GM06990 (cell line): Measurements from ENCODE around the gene SIRT2.

Source experiments
- DNase-seq: peaks from one replicate; pipeline ENCODE4 v3.0.0-alpha.2; 2011; ENCODE audit not compliant: insufficient read length; ENCODE audit errors: extremely low read depth
- H3K27me3 ChIP-seq: replicated peaks from 2 replicates; pipeline ENCODE4 v1.6.0; 2011; ENCODE audit warnings: low read length; ENCODE audit not compliant: control insufficient read depth, insufficient read depth
- H3K36me3 ChIP-seq: 2 replicates; pipeline ENCODE4 v1.5.1; 2011; ENCODE audit warnings: low read length; ENCODE audit not compliant: control insufficient read depth, insufficient read depth
- H3K4me3 ChIP-seq: replicated peaks from 2 replicates; pipeline ENCODE4 v1.5.1; 2011; ENCODE audit warnings: low read depth, mild to moderate bottlenecking, control low read depth, low read length
- TF ChIP-seq, protein P1 (sequence below): IDR thresholded peaks from 2 replicates; pipeline ENCODE4 v1.5.1; 2011; ENCODE audit warnings: low read length, control low read depth, mild to moderate bottlenecking, inconsistent platforms; ENCODE audit not compliant: insufficient read depth, poor library complexity, severe bottlenecking

SIRT2 gene

GRCh38 chr19:38841787-38842438 lies 57.5 kb downstream of the SIRT2 start:
- Histone ChIP-seq H3K36me3 (peaks cover 78% of the 10 kb centered on the region), H3K4me3 (no peak overlapping the region), H3K27me3 (no peaks in the 10 kb centered on the region)
- no peak for DNase-seq
- TF ChIP-seq, protein P1, sequence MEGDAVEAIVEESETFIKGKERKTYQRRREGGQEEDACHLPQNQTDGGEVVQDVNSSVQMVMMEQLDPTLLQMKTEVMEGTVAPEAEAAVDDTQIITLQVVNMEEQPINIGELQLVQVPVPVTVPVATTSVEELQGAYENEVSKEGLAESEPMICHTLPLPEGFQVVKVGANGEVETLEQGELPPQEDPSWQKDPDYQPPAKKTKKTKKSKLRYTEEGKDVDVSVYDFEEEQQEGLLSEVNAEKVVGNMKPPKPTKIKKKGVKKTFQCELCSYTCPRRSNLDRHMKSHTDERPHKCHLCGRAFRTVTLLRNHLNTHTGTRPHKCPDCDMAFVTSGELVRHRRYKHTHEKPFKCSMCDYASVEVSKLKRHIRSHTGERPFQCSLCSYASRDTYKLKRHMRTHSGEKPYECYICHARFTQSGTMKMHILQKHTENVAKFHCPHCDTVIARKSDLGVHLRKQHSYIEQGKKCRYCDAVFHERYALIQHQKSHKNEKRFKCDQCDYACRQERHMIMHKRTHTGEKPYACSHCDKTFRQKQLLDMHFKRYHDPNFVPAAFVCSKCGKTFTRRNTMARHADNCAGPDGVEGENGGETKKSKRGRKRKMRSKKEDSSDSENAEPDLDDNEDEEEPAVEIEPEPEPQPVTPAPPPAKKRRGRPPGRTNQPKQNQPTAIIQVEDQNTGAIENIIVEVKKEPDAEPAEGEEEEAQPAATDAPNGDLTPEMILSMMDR: no peak

GRCh38 chr19:38841180-38841766 lies 58.1 kb downstream of the SIRT2 start:
- H3K27me3 ChIP-seq: no peaks in the 10 kb centered on the region

GRCh38 chr19:38840583-38840968 lies 58.8 kb downstream of the SIRT2 start:
- TF ChIP-seq, protein P1: no peak
- Histone ChIP-seq H3K27me3 (no peaks in the 10 kb centered on the region), H3K36me3 (peaks cover 77% of the 10 kb centered on the region), H3K4me3 (no peak overlapping the region)
- DNase-seq: no peak

More at GRCh38 chr19:38841180-38841766, 58.1 kb downstream of the SIRT2 start:
- Histone ChIP-seq H3K36me3 (peaks cover 78% of the 10 kb centered on the region), H3K4me3 (no peak overlapping the region)
- DNase-seq: no peak
- TF ChIP-seq, protein P1: no peak

GRCh38 chr19:38839816-38840582 lies 59.4 kb downstream of the SIRT2 start:
- TF ChIP-seq, protein P1: no peak
- H3K36me3 ChIP-seq: peaks cover 77% of the 10 kb centered on the region
- H3K4me3 ChIP-seq: no peak overlapping the region
- no peaks in the 10 kb centered on the region for H3K27me3 ChIP-seq
- no peak for DNase-seq

DNA sequence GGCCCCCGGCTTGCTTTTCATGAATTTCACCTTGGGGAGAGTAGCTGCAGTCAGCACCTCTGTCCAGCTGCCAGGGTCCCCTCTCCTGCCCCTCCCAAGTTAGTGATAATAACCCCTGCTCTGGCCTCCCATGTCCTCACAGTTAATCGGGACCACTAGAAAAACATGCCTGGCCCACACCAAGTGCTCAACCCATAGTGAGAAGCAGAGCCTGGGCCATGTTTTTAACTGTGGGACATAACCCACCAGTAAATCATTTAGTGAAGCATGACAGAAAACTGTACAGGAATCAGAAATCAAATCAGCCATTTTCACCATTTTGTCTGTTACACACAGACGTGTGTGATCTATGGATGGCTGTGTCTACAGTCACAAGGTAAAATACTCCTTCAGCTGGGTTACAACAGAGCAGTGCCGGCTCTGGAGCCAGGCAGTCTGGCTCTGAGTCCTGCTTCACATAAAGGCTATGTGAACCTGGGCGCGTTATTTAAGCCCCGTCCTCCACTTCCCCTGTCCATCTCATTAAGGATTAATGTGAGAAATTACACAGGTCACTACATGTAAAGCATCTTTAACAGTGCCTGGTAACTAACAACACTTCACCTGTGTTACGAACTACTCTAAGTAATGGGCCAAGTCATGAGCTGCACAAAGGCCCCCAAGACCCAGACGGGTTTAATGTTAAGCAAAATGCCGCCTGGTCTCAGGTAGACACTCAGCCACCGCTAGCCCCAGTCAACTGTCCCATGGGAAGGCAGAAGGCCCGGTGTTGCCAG lies 60.2 kb downstream of the SIRT2 start:
- peaks cover 70% of the 10 kb centered on the region for H3K36me3 ChIP-seq
- TF ChIP-seq, protein P1: no peak
- H3K4me3 ChIP-seq: no peak overlapping the region
- DNase-seq: no peak
- no peaks in the 10 kb centered on the region for H3K27me3 ChIP-seq
